ENCODE data around the gene RIOX2. TPM values are rescaled to one million over a fixed set of nuclear protein-coding genes. Genes with fewer than 3 reads are reported as not detected.

Gene RIOX2
- total RNA-seq: 10 to 100 TPM; 22.1 to 32.3 TPM

- TF ChIP-seq, protein P1, sequence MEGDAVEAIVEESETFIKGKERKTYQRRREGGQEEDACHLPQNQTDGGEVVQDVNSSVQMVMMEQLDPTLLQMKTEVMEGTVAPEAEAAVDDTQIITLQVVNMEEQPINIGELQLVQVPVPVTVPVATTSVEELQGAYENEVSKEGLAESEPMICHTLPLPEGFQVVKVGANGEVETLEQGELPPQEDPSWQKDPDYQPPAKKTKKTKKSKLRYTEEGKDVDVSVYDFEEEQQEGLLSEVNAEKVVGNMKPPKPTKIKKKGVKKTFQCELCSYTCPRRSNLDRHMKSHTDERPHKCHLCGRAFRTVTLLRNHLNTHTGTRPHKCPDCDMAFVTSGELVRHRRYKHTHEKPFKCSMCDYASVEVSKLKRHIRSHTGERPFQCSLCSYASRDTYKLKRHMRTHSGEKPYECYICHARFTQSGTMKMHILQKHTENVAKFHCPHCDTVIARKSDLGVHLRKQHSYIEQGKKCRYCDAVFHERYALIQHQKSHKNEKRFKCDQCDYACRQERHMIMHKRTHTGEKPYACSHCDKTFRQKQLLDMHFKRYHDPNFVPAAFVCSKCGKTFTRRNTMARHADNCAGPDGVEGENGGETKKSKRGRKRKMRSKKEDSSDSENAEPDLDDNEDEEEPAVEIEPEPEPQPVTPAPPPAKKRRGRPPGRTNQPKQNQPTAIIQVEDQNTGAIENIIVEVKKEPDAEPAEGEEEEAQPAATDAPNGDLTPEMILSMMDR (IDR thresholded peaks at IDR 0.05): peak in 3 of 7 experiments; percentile 17 to 18 (median 17)
- TF ChIP-seq POLR2A (IDR thresholded peaks at IDR 0.05): peak; percentile 67 to 78 (median 70)
- Histone ChIP-seq H3K36me3 (replicated peaks in 1 of 2; ENCODE audit: insufficient read depth in 1 of 2, low read depth in 2 of 2) (no peaks in the 10 kb centered on the region), H3K27ac (peak within 1 kb of the TSS; percentile 89 to 92 (median 90)), H3K4me1 (peaks cover 31% of the 10 kb centered on the region), H3K27me3 (no peaks in the 10 kb centered on the region), H3K9me3 (no peaks in the 10 kb centered on the region), H3K4me3 (peak within 1 kb of the TSS; percentile 53 to 72)
- intact Hi-C loops (cut with DNase I): no loop called here
- 0 to 1% methylated on average over 40 to 82 of the region's 82 CpGs for WGBS, 2 donors
- ATAC-seq (peak; percentile 95), DNase-seq (peak; percentile 81 to 90 (median 86))
Measured at GRCh38 chr3:97971679-97972567, at the start of gene RIOX2. Gene RIOX2 (minus strand): TSS chr3:97972431. CDS start chr3:97967593, 4,838 bp downstream.

DNA sequence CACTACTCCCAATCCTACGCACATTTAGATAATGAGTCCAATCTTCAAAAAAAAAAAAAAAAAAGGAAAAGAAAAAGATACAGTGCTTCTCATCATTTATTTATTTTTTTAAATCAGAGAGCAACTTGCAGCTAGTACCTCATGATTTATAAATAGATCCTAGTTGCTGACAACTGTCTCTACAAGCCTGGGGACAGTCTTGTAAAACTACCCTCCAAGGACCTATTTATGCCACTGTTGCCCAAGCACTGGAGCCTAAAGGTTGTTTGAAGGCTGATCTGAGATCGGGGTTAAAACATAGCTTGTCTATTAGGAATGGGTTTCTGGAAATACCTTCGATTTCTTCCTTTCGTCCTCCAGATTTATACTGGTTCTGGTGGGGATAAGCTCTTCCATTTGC lies 48.2 kb upstream of the RIOX2 start:
- WGBS, 2 donors: 82 to 85% methylated on average over 4 of the region's 4 CpGs
- intact Hi-C loops (cut with DNase I): loop anchor here (5.0 kb wide), 1 partner anchor 223 kb away; no protein-coding TSS in a partner anchor
- no peak for TF ChIP-seq POLR2A (IDR thresholded peaks at IDR 0.05)
- TF ChIP-seq, protein P1 (IDR thresholded peaks at IDR 0.05): no peak

GRCh38 chr3:98018301-98018700 lies 46.1 kb upstream of the RIOX2 start:
- no peaks in the 10 kb centered on the region for H3K9me3 ChIP-seq
- no peak for DNase-seq
- H3K27ac ChIP-seq: no peak overlapping the region
- no peaks in the 10 kb centered on the region for H3K27me3 ChIP-seq
- ATAC-seq: no peak
- H3K4me1 ChIP-seq: peaks cover 9% of the 10 kb centered on the region
- TF ChIP-seq POLR2A (IDR thresholded peaks at IDR 0.05): no peak
- TF ChIP-seq, protein P1 (IDR thresholded peaks at IDR 0.05): no peak
- H3K36me3 ChIP-seq (replicated peaks in 1 of 2; ENCODE audit: insufficient read depth in 1 of 2, low read depth in 2 of 2): no peaks in the 10 kb centered on the region
- WGBS, 2 donors: 79 to 82% methylated on average over 4 of the region's 4 CpGs
- intact Hi-C loops (cut with DNase I): no loop called here
- no peak overlapping the region for H3K4me3 ChIP-seq

More for the DNA sequence above, 48.2 kb upstream of the RIOX2 start:
- Histone ChIP-seq H3K36me3 (replicated peaks in 1 of 2; ENCODE audit: insufficient read depth in 1 of 2, low read depth in 2 of 2) (no peaks in the 10 kb centered on the region), H3K9me3 (no peaks in the 10 kb centered on the region), H3K27ac (no peak overlapping the region), H3K4me3 (no peak overlapping the region), H3K27me3 (no peaks in the 10 kb centered on the region), H3K4me1 (no peaks in the 10 kb centered on the region)
- no peak for ATAC-seq
- DNase-seq: no peak

DNA sequence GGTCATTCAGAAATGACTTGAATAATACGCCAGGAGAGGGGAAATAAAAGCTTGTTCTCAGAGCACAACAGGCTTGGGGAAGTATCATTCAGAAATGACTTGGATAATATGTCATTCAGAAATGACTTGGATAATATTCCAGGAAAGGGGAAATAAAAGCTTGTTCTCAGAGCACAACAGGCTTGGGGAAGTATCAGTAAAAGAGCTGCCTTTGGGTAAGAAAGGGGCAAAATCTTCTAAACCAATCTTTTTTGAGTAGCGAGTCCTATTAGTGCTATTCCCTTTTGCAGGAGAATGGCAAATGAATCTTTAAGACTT lies 42.0 kb upstream of the RIOX2 start:
- TF ChIP-seq, protein P1 (IDR thresholded peaks at IDR 0.05): no peak
- no peak for TF ChIP-seq POLR2A (IDR thresholded peaks at IDR 0.05)
- Histone ChIP-seq H3K27me3 (no peaks in the 10 kb centered on the region), H3K36me3 (replicated peaks in 1 of 2; ENCODE audit: insufficient read depth in 1 of 2, low read depth in 2 of 2) (no peaks in the 10 kb centered on the region), H3K27ac (no peak overlapping the region), H3K4me3 (no peak overlapping the region), H3K4me1 (peaks cover 13% of the 10 kb centered on the region), H3K9me3 (no peaks in the 10 kb centered on the region)
- intact Hi-C loops (cut with DNase I): no loop called here
- 84 to 86% methylated on average over 2 of the region's 2 CpGs for WGBS, 2 donors
- DNase-seq (no peak), ATAC-seq (no peak)
